IPS-11a (cell line): ENCODE results near the gene PSMG2.
"Not testable (repeated sequence)": the region's sequence is repeated elsewhere in the genome, so short reads cannot be mapped to it uniquely, and the experiment has no call there.

Source experiments
- H3K4me3 ChIP-seq: one replicate; pipeline ENCODE4 v1.5.1; 2013; ENCODE audit warnings: low read depth, low read length, control low read depth

PSMG2 gene

DNA sequence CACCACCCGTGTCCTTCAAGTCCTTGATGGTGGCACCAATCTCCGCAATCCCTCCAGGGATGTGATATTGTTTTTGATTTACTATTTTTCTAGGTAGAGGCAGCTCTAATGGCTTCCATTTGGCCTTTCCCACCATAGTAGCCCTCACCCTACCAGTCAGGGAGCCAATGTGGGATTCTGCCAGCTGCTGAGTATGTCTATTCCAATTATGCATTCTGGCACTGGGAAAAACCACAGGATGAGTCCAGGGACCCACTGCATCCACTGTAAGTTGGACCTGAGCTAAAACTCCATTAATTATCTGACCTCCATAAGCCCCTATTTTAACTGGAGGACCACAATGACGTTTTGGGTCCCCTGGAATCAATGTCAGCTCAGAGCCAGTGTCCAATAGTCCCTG is 55.7 kb downstream of the PSMG2 start:
- not testable (repeated sequence) for H3K4me3 ChIP-seq

DNA sequence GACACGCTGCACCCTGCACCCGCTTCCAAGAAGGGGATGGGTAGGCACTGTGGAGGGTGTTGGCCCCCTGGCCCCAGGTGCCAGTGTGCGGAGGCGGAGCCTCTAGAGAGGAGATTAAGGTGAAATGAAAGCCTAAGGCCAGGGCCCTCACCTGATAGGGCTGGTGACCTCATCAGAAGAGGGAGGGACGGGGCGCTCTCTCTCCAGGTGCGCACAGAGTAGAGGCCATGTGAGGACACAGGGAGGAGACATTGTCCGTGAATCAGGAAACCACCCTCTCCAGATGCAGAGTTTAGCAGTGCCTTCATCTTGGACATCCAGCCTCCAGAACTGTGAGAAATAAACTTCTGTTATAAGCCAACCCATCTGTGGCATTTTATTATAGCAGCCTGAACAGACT is 62.3 kb downstream of the PSMG2 start:
- H3K4me3 ChIP-seq, result no peak overlapping the region

GRCh38 chr18:12765586-12765985 is 62.7 kb downstream of the PSMG2 start:
- H3K4me3 ChIP-seq, result no peak overlapping the region

DNA sequence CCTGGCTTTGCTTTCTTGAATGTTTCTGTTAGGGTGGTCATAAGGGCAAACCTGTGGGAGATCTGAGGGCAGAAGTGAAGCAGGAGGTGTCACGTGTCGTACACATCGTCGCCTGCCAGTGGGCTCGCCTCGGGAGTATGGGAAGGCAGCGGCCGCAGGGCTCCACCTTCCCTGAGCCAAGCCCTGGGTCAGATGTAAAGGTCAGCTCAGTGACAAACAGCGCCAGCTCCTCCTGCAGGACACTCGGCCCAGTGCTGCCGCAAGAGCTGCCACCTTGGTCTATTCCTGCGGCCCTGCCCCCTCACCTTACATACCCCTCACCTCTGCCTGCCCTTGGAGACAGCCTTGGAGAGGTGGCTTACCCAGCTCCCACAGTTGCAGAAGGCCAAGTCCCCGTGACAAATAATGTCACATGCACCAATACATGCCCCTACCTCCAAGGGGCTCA is 64.2 kb downstream of the PSMG2 start:
- H3K4me3 ChIP-seq, result no peak overlapping the region

- no peak overlapping the region for H3K4me3 ChIP-seq
Observed at GRCh38 chr18:12767580-12768155, 64.8 kb downstream of the PSMG2 start.

GRCh38 chr18:12768625-12769024 is 65.8 kb downstream of the PSMG2 start:
- no peak overlapping the region for H3K4me3 ChIP-seq

DNA sequence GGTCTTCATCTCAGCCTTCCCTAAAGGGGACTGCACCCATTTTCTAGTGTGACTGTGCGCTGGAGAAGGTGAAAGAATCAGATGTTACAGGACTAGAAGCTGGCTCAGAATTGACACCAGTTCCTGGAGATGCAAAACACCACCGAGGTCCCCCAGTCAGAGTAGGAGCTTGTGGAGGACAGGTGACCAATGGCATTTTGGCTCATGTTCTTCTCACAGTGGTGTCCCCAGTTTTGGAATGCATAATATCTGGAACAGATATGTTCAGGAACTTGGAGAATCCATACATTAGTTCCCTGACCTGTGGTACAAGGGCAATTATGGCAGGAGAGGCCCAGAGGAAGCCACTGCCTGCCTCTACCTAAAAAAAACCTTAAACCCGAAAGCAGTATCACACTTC is 66.3 kb downstream of the PSMG2 start:
- no peak overlapping the region for H3K4me3 ChIP-seq

DNA sequence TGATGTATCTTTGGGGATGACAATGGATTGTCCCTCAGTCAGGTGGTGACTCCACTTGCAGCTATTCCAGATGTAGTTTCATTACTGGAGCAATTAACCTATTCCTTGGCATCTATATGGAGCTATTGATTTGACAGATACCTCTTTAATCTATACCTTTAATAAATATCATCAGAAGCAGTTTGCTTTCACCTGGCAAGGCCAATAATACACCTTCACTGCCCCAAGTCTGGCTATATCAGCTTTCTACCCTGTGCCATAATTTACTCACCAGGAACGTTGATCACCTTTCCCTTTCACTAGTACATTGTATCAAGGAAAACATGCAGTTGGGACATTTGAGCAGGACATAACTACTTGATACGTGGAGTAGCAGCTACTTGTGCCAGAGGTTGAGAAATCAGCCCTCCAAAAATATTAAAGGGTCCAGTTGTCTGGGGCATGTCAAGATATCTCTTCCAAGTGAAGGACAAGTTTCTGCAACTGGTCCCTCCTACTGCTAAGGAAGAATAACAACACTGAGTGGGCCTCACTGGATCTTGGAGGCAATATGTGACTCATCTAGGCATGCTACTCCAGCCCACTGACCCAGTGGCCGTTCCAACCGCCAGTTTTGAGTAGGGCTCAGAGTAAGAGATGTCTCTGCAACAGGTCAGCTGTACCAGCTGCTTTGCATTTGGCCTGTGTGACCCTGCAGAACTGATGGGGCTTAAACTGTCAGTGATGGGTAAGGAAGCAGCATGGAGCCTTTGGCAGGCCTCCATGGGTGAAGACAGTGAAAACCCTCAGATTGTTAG is 67.0 kb downstream of the PSMG2 start:
- H3K4me3 ChIP-seq, result no peak overlapping the region

- no peak overlapping the region for H3K4me3 ChIP-seq
Observed at GRCh38 chr18:12770469-12771219, 67.8 kb downstream of the PSMG2 start.

GRCh38 chr18:12772111-12772510 is 69.3 kb downstream of the PSMG2 start:
- H3K4me3 ChIP-seq, result no peak overlapping the region

- H3K4me3 ChIP-seq, result no peak overlapping the region
Observed at GRCh38 chr18:12773369-12773768, 70.5 kb downstream of the PSMG2 start.

DNA sequence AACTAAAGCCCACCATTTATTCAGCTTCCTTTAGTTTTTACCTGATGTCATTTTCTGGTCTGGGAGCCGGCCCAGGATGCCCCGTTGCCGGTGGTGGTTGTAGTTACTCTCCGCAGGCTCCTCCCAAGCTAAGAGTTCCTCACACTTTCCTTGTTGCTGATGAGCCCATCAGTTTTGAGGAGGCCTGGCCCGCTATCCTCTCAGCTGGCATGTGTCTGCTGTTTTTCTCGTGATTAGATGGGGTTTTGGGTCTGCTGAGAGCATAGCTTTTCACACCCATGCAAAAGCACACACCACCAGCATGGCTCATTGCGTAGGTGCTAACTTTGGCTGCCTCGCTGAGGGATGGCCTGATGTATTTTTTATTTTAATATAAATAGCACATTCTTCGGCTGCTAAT is 72.1 kb downstream of the PSMG2 start:
- H3K4me3 ChIP-seq, result no peak overlapping the region
